Cardiac muscle cell (in vitro differentiated cells and primary cell): ENCODE results near the gene ERBIN. TPM values are rescaled to one million over a fixed set of nuclear protein-coding genes. Genes with fewer than 3 reads are reported as not detected.
A peak's percentile ranks its signal among the peaks of the same experiment; 100 is the strongest.

Experiments
- DNase-seq, 2 donors: peaks; one replicate each; pipeline versions ENCODE4 v3.0.0 to v3.0.0-alpha.2; 2010 to 2017; ENCODE audit warnings: low read depth in 1 of 2, low spot score in 1 of 2
- H3K27ac ChIP-seq: fragments of 200-600 bp; sonication (generic); 2 replicates; pipeline ENCODE4 v1.5.1; 2016
- H3K27me3 ChIP-seq: fragments of 200-600 bp; sonication (generic); 2 replicates; pipeline ENCODE4 v1.6.0; 2016; ENCODE audit warnings: control low read depth
- H3K36me3 ChIP-seq: fragments of 200-600 bp; sonication (generic); 2 replicates; pipeline ENCODE4 v1.5.1; 2016; ENCODE audit warnings: control low read depth
- H3K4me1 ChIP-seq: fragments of 200-600 bp; sonication (generic); 2 replicates; pipeline ENCODE4 v1.8.1; 2017; ENCODE audit warnings: low read depth, mild to moderate bottlenecking, mixed run types
- H3K4me3 ChIP-seq: fragments of 200-600 bp; sonication (generic); 2 replicates; pipeline ENCODE4 v1.5.1; 2016; ENCODE audit warnings: mild to moderate bottlenecking
- H3K9me3 ChIP-seq: fragments of 200-600 bp; sonication (generic); 2 replicates; pipeline ENCODE4 v1.5.1; 2017; ENCODE audit warnings: low read depth, mild to moderate bottlenecking, control low read depth
- polyA plus RNA-seq: library from polyadenylated mRNA; unstranded; fragments of >200 nt; fragmentation: Nextera tagmentation; extraction: Ambion mirVana; gene quantifications from 2 replicates; pipeline ENCODE4 v1.2.1, GENCODE V29; 2016
- total RNA-seq: library from RNA; depleted of rRNA; stranded (reverse); fragments of >200 nt; gene quantifications from 2 replicates; pipeline ENCODE4 v1.2.3, GENCODE V29; 2016
- TF ChIP-seq, protein P1 (sequence below): IDR thresholded peaks from 2 replicates; pipeline ENCODE4 v1.5.1; 2012; ENCODE audit warnings: low read depth, mild to moderate bottlenecking, low read length

ERBIN gene
- total and polyA plus RNA-seq, 2 experiments from 2014 or later: 22.3 to 35.1 TPM

DNA sequence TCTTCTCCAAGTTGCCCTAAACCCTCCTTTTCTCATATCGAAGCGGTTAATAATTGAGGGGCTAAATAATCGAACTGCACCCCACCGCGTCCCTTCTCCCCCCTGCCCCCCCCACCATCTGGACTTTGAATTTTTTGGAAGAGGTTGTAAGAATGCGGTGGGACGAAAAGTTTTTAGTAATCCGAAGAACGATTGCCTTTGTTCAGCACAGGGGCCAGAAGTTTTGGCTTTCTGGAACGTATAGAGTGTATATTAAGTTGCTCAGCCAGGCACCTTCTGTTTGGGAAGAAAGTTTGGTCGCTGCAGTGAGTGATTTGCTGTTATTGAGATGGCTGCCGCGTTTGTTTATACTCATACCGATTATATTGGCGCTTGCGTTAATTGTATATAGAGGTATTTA lies 518 bp downstream of the ERBIN start:
- Histone ChIP-seq H3K4me1 (no peaks in the 10 kb centered on the region), H3K9me3 (no peaks in the 10 kb centered on the region), H3K36me3 (no peaks in the 10 kb centered on the region), H3K27me3 (no peaks in the 10 kb centered on the region), H3K27ac (peak overlapping the region; percentile 97), H3K4me3 (peak overlapping the region; percentile 66)
- DNase-seq: peak; percentile 16 to 47
- TF ChIP-seq, protein P1, sequence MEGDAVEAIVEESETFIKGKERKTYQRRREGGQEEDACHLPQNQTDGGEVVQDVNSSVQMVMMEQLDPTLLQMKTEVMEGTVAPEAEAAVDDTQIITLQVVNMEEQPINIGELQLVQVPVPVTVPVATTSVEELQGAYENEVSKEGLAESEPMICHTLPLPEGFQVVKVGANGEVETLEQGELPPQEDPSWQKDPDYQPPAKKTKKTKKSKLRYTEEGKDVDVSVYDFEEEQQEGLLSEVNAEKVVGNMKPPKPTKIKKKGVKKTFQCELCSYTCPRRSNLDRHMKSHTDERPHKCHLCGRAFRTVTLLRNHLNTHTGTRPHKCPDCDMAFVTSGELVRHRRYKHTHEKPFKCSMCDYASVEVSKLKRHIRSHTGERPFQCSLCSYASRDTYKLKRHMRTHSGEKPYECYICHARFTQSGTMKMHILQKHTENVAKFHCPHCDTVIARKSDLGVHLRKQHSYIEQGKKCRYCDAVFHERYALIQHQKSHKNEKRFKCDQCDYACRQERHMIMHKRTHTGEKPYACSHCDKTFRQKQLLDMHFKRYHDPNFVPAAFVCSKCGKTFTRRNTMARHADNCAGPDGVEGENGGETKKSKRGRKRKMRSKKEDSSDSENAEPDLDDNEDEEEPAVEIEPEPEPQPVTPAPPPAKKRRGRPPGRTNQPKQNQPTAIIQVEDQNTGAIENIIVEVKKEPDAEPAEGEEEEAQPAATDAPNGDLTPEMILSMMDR: no peak

- Histone ChIP-seq H3K4me3 (peak overlapping the region; percentile 66), H3K27me3 (no peaks in the 10 kb centered on the region), H3K36me3 (no peaks in the 10 kb centered on the region), H3K27ac (peak overlapping the region; percentile 97), H3K4me1 (no peaks in the 10 kb centered on the region), H3K9me3 (no peaks in the 10 kb centered on the region)
- peak; percentile 58 to 68 for DNase-seq
- TF ChIP-seq, protein P1: no peak
These were observed 1.3 kb downstream of the ERBIN start for GRCh38 chr5:65927503-65928321.

DNA sequence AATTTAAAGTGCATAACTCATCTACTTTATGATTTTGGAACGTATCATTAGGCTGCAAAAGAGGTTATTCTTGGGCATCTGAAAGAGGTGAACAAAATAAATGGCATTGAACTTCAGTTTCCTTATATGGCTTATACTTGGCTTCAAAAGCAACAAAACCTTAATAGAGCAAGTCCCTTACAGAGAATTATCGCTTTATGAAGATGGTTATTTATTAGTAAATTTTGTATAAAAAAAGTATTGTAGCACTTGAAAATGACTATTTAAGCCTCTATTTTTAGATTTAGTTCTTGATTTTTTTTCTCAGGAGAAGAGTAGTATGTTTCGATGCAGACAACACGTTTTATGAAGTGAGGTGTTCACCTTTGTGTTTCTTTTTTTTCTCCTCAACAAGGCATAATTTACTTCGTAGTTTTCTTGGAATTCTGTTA lies 2.0 kb downstream of the ERBIN start:
- H3K27ac ChIP-seq: peak overlapping the region; percentile 97
- peak in 1 of 2 donors; percentile 9 for DNase-seq
- no peaks in the 10 kb centered on the region for H3K9me3 ChIP-seq
- H3K4me1 ChIP-seq: no peaks in the 10 kb centered on the region
- no peaks in the 10 kb centered on the region for H3K27me3 ChIP-seq
- TF ChIP-seq, protein P1: no peak
- H3K36me3 ChIP-seq: no peaks in the 10 kb centered on the region
- peak overlapping the region; percentile 66 for H3K4me3 ChIP-seq

DNA sequence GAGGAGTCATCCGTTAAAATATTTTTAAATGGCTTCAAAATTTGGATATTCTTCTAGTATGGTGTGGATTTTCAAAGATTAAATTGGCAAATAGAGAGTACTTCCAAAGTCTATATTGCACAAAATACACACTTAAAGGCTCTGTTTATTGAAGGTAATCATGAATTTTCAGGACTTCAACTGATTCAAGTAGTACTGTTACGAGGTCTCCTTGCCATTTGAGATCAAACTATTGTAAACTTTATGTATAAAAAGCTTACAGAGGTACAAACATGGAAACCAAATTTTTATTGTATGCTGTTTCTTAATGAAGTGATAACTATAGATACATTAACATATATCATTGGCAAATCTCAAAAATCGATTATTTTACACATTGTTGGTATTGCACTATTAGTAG lies 2.5 kb downstream of the ERBIN start:
- Histone ChIP-seq H3K4me1 (no peaks in the 10 kb centered on the region), H3K9me3 (no peaks in the 10 kb centered on the region), H3K27ac (peak overlapping the region; percentile 97), H3K36me3 (no peaks in the 10 kb centered on the region), H3K27me3 (no peaks in the 10 kb centered on the region), H3K4me3 (peak overlapping the region; percentile 66)
- no peak for DNase-seq
- TF ChIP-seq, protein P1: no peak

GRCh38 chr5:65932676-65933075 lies 6.3 kb downstream of the ERBIN start:
- no peaks in the 10 kb centered on the region for H3K4me1 ChIP-seq
- no peaks in the 10 kb centered on the region for H3K36me3 ChIP-seq
- no peak for DNase-seq
- peaks cover 3% of the 10 kb centered on the region for H3K9me3 ChIP-seq
- no peaks in the 10 kb centered on the region for H3K27me3 ChIP-seq
- H3K4me3 ChIP-seq: no peak overlapping the region
- TF ChIP-seq, protein P1: no peak
- H3K27ac ChIP-seq: no peak overlapping the region
